Neural cell (in vitro differentiated cells): ENCODE results near the gene PILRA. TPM values are rescaled to one million over a fixed set of nuclear protein-coding genes. Genes with fewer than 3 reads are reported as not detected.

Experiments used
- H2AFZ ChIP-seq: fragments of 200-600, 300-800 bp; sonication (generic), shearing (Covaris generic); 2 replicates; pipeline ENCODE4 v1.6.0; 2014; ENCODE audit warnings: low read depth, mild to moderate bottlenecking, antibody characterized with exemption, low read length, moderate library complexity
- H3F3A ChIP-seq: fragments of 200-600 bp; shearing (Covaris generic); 2 replicates; pipeline ENCODE4 v1.6.1; 2016; ENCODE audit warnings: mild to moderate bottlenecking, moderate library complexity, mixed read lengths, antibody characterized with exemption, low read length; ENCODE audit not compliant: insufficient read depth, poor library complexity, severe bottlenecking
- H3K27ac ChIP-seq: fragments of 200-600, 300-800 bp; sonication (generic), shearing (Covaris generic); 2 replicates; pipeline ENCODE4 v1.5.1; 2014; ENCODE audit warnings: mild to moderate bottlenecking, low read length, moderate library complexity
- H3K27me3 ChIP-seq: fragments of 300-800, 200-600 bp; sonication (generic), shearing (Covaris generic); 2 replicates; pipeline ENCODE4 v1.6.0; 2014; ENCODE audit warnings: mild to moderate bottlenecking, low read depth, low read length, moderate library complexity; ENCODE audit not compliant: insufficient read depth
- H3K36me3 ChIP-seq: fragments of 300-800, 200-600 bp; sonication (generic), shearing (Covaris generic); 2 replicates; pipeline ENCODE4 v1.5.1; 2014; ENCODE audit warnings: mild to moderate bottlenecking, antibody characterized with exemption, low read length, moderate library complexity; ENCODE audit not compliant: insufficient read depth
- H3K4me2 ChIP-seq: fragments of 300-800, 200-600 bp; sonication (generic), shearing (Covaris generic); 2 replicates; pipeline ENCODE4 v1.6.0; 2014; ENCODE audit warnings: mild to moderate bottlenecking, low read length
- H3K4me3 ChIP-seq: fragments of 300-800, 200-600 bp; sonication (generic), shearing (Covaris generic); 2 replicates; pipeline ENCODE4 v1.5.1; 2014; ENCODE audit warnings: mild to moderate bottlenecking, low read length, moderate library complexity
- H3K79me2 ChIP-seq: fragments of 200-600 bp; shearing (Covaris generic); replicated peaks from 2 replicates; pipeline ENCODE4 v1.6.0; 2014; ENCODE audit warnings: mild to moderate bottlenecking, low read length, moderate library complexity; ENCODE audit not compliant: insufficient read depth
- H3K9ac ChIP-seq: fragments of 300-800, 200-600 bp; sonication (generic), shearing (Covaris generic); 2 replicates; pipeline ENCODE4 v1.6.1; 2016; ENCODE audit warnings: mild to moderate bottlenecking, low read length, mixed read lengths
- H3K9me2 ChIP-seq: fragments of 200-600 bp; shearing (Covaris generic); 2 replicates; pipeline ENCODE4 v1.6.1; 2016; ENCODE audit warnings: mild to moderate bottlenecking, low read length, mixed read lengths; ENCODE audit not compliant: insufficient read depth
- H3K9me3 ChIP-seq: fragments of 200-600, 300-800 bp; sonication (generic), shearing (Covaris generic); 2 replicates; pipeline ENCODE4 v1.6.1; 2016; ENCODE audit warnings: mild to moderate bottlenecking, mixed run types, low read length, moderate library complexity, mixed read lengths
- H4K20me1 ChIP-seq: fragments of 200-600 bp; shearing (Covaris generic); 2 replicates; pipeline ENCODE4 v1.6.1; 2016; ENCODE audit warnings: mild to moderate bottlenecking, mixed run types; ENCODE audit not compliant: insufficient read depth
- CTCF ChIP-seq: fragments of 450-650 bp; IDR thresholded peaks from 2 replicates; pipeline ENCODE4 v1.5.1; 2014; ENCODE audit warnings: antibody characterized with exemption, mild to moderate bottlenecking, moderate library complexity; ENCODE audit not compliant: poor library complexity, severe bottlenecking
- EP300 ChIP-seq: fragments of 450-650 bp; conservative IDR thresholded peaks from 2 replicates; pipeline ENCODE4 v1.6.1; 2014; ENCODE audit warnings: antibody characterized with exemption, mild to moderate bottlenecking, moderate library complexity; ENCODE audit not compliant: poor library complexity, severe bottlenecking
- EZH2 ChIP-seq: fragments of 200-600, 300-800 bp; shearing (Covaris generic), sonication (generic); IDR thresholded peaks from 2 replicates; pipeline ENCODE4 v1.6.1; 2014; ENCODE audit warnings: antibody characterized with exemption, low read length, borderline replicate concordance, mild to moderate bottlenecking; ENCODE audit not compliant: insufficient read depth, poor library complexity, severe bottlenecking
- MXI1 ChIP-seq: fragments of 450-650 bp; conservative IDR thresholded peaks from 2 replicates; pipeline ENCODE4 v1.6.1; 2014; ENCODE audit warnings: antibody characterized with exemption, mild to moderate bottlenecking; ENCODE audit not compliant: poor library complexity, severe bottlenecking
- POLR2AphosphoS5 ChIP-seq: IDR thresholded peaks from 2 replicates; pipeline ENCODE4 v1.6.1; 2012
- RAD21 ChIP-seq: fragments of 450-650 bp; conservative IDR thresholded peaks from 2 replicates; pipeline ENCODE4 v1.6.1; 2014; ENCODE audit warnings: antibody characterized with exemption, mild to moderate bottlenecking, moderate library complexity
- REST ChIP-seq: IDR thresholded peaks from 2 replicates; pipeline ENCODE4 v1.6.1; 2012; ENCODE audit warnings: borderline replicate concordance
- SMC3 ChIP-seq: fragments of 450-650 bp; conservative IDR thresholded peaks from 2 replicates; pipeline ENCODE4 v1.6.1; 2014; ENCODE audit warnings: antibody characterized with exemption, mild to moderate bottlenecking, moderate library complexity; ENCODE audit not compliant: poor library complexity
- TAF1 ChIP-seq: IDR thresholded peaks from 2 replicates; pipeline ENCODE4 v1.6.1; 2012; ENCODE audit warnings: low read depth
- polyA plus RNA-seq: library from polyadenylated mRNA; depleted of rRNA; stranded (reverse); fragments of >200 nt; gene quantifications from 2 replicates; pipeline ENCODE4 v1.2.3, GENCODE V29; 2014

PILRA gene
- polyA plus RNA-seq, 1 donor from 2014 or later: 23.7 TPM

GRCh38 chr7:100415448-100415847 lies 42.2 kb downstream of the PILRA start:
- no peaks in the 10 kb centered on the region for H3K79me2 ChIP-seq
- no peak overlapping the region for H3K9ac ChIP-seq
- no peak overlapping the region for H3K27ac ChIP-seq
- H3K9me3 ChIP-seq: no peaks in the 10 kb centered on the region
- TF ChIP-seq TAF1 (no peak), EZH2 (no peak), SMC3 (no peak), EP300 (no peak), POLR2AphosphoS5 (no peak), REST (no peak), MXI1 (no peak), RAD21 (no peak), CTCF (no peak)
- no peak overlapping the region for H3K4me3 ChIP-seq
- H4K20me1 ChIP-seq: no peaks in the 10 kb centered on the region
- no peaks in the 10 kb centered on the region for H3K27me3 ChIP-seq
- H3F3A ChIP-seq: no peaks in the 10 kb centered on the region
- no peak overlapping the region for H2AFZ ChIP-seq
- H3K9me2 ChIP-seq: no peaks in the 10 kb centered on the region
- no peak overlapping the region for H3K4me2 ChIP-seq
- no peaks in the 10 kb centered on the region for H3K36me3 ChIP-seq

GRCh38 chr7:100418930-100419659 lies 45.8 kb downstream of the PILRA start:
- no peaks in the 10 kb centered on the region for H3K36me3 ChIP-seq
- TF ChIP-seq EZH2 (no peak), POLR2AphosphoS5 (no peak), CTCF (no peak), RAD21 (no peak), REST (no peak), SMC3 (no peak), EP300 (no peak), TAF1 (no peak), MXI1 (no peak)

More at GRCh38 chr7:100418930-100419659, 45.8 kb downstream of the PILRA start:
- H3K9me3 ChIP-seq: no peaks in the 10 kb centered on the region
- H3K4me3 ChIP-seq: no peak overlapping the region
- H3K79me2 ChIP-seq: no peaks in the 10 kb centered on the region
- no peaks in the 10 kb centered on the region for H4K20me1 ChIP-seq
- no peak overlapping the region for H3K27ac ChIP-seq
- no peaks in the 10 kb centered on the region for H3F3A ChIP-seq
- no peaks in the 10 kb centered on the region for H3K9me2 ChIP-seq
- no peaks in the 10 kb centered on the region for H3K27me3 ChIP-seq
- H2AFZ ChIP-seq: no peak overlapping the region
- H3K9ac ChIP-seq: no peak overlapping the region
- H3K4me2 ChIP-seq: no peak overlapping the region
